ENCODE data around the gene AGL.

- TF ChIP-seq CHD2 (IDR thresholded peaks at IDR 0.05; ENCODE audit: borderline replicate concordance, low read depth, low read length): no peak
- no peak for TF ChIP-seq CTCF (IDR thresholded peaks at IDR 0.05 in 2 of 3, conservative IDR thresholded peaks at IDR 0.05 in 1 of 3; ENCODE audit: control insufficient read depth in 2 of 3, extremely low read depth in 1 of 3, insufficient read depth in 1 of 3, low read depth in 3 of 3, low read length in 3 of 3)
- TF ChIP-seq CBFB (IDR thresholded peaks at IDR 0.05; ENCODE audit: low read depth): no peak
- TF ChIP-seq EP300 (IDR thresholded peaks at IDR 0.05; ENCODE audit: borderline replicate concordance in 1 of 2, control insufficient read depth in 1 of 2, low read depth in 2 of 2, low read length in 2 of 2): no peak
- no peak for TF ChIP-seq RFX5 (IDR thresholded peaks at IDR 0.05; ENCODE audit: low read depth, low read length)
- TF ChIP-seq JUNB (IDR thresholded peaks at IDR 0.05): no peak
These were observed 113.1 kb downstream of the AGL start for GRCh38 chr1:99963041-99963795.

All from GM12878 (cell line).